Measurements from ENCODE around the gene MED22. TPM values are rescaled to one million over a fixed set of nuclear protein-coding genes. Genes with fewer than 3 reads are reported as not detected.
"Not testable (repeated sequence)": the region's sequence is repeated elsewhere in the genome, so short reads cannot be mapped to it uniquely, and the experiment has no call there.

Gene MED22
- total RNA-seq, 1 donor from 2014 or later: 23.4 TPM

GRCh38 chr9:133379153-133380086, 31.5 kb upstream of the MED22 start:
- no peaks in the 10 kb centered on the region for H3K9me3 Mint-ChIP-seq (ENCODE audit: unreplicated experiment)
- H3K27ac Mint-ChIP-seq (ENCODE audit: unreplicated experiment): no peak overlapping the region
- H3K27me3 Mint-ChIP-seq (ENCODE audit: unreplicated experiment): no peaks in the 10 kb centered on the region
- no peak for TF ChIP-seq CTCF (IDR thresholded peaks at IDR 0.05)
- peaks cover 10% of the 10 kb centered on the region for H3K4me1 Mint-ChIP-seq (ENCODE audit: unreplicated experiment)
- no peak for DNase-seq (ENCODE audit: extremely low spot score, unreplicated experiment)
- H3K4me3 Mint-ChIP-seq (ENCODE audit: unreplicated experiment): no peak overlapping the region
- H3K36me3 Mint-ChIP-seq (ENCODE audit: unreplicated experiment): no peaks in the 10 kb centered on the region

DNA sequence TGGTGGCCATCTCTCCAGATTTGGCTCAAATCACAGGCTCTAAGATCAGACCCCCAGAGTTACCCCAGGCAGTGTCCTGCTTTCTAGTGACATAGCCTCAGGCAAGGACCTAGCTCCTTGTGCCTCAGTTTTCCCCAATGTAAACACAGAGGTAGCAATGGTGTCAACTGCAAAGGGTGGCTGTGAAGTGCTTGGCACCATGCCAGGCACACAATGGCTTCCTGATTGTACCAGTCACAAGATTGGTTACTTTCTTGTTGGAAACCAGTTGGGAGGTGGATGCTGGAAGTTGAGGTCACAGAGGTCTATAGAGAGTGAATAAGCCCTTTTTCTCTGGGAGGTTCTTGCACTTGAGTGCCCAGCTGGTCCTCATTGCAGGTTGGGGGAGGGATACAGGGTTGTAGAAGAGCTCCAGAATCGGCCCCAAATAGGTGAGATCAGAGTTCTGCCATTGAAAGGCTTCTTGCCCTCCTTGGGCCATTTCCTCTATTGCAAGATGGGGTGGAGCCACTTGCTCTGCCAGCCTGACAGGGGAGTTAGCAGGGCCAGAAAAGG, 30.6 kb upstream of the MED22 start:
- no peak for TF ChIP-seq CTCF (IDR thresholded peaks at IDR 0.05)
- DNase-seq (ENCODE audit: extremely low spot score, unreplicated experiment): no peak
- Mint-ChIP-seq H3K4me3 (ENCODE audit: unreplicated experiment) (no peak overlapping the region), H3K9me3 (ENCODE audit: unreplicated experiment) (no peaks in the 10 kb centered on the region), H3K4me1 (ENCODE audit: unreplicated experiment) (peaks cover 16% of the 10 kb centered on the region), H3K27ac (ENCODE audit: unreplicated experiment) (no peak overlapping the region), H3K36me3 (ENCODE audit: unreplicated experiment) (no peaks in the 10 kb centered on the region), H3K27me3 (ENCODE audit: unreplicated experiment) (no peaks in the 10 kb centered on the region)

GRCh38 chr9:133377721-133378216, 29.8 kb upstream of the MED22 start:
- Mint-ChIP-seq H3K27ac (ENCODE audit: unreplicated experiment) (no peak overlapping the region), H3K4me1 (ENCODE audit: unreplicated experiment) (peaks cover 19% of the 10 kb centered on the region), H3K9me3 (ENCODE audit: unreplicated experiment) (no peaks in the 10 kb centered on the region), H3K27me3 (ENCODE audit: unreplicated experiment) (no peaks in the 10 kb centered on the region), H3K4me3 (ENCODE audit: unreplicated experiment) (no peak overlapping the region), H3K36me3 (ENCODE audit: unreplicated experiment) (no peaks in the 10 kb centered on the region)
- TF ChIP-seq CTCF (IDR thresholded peaks at IDR 0.05): no peak
- no peak for DNase-seq (ENCODE audit: extremely low spot score, unreplicated experiment)

DNA sequence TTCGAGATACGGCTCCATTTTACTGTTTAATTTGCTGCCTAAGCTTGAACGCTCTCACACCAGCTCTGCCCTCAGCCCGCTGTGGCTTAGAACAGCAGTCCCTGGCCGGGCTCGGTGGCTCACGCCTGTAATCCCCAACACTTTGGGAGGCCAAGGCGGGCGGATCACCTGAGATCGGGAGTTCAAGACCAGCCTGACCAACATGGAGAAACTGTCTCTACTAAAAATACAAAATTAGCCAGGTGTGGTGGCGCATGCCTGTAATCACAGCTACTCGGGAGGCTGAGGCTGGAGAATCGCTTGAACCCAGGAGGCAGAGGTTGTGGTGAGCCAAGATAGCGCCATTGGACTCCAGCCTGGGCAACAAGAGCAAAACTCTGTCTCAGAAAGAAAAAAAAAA, 29.3 kb upstream of the MED22 start:
- H3K36me3 Mint-ChIP-seq (ENCODE audit: unreplicated experiment); H3K27ac Mint-ChIP-seq (ENCODE audit: unreplicated experiment); H3K27me3 Mint-ChIP-seq (ENCODE audit: unreplicated experiment); H3K9me3 Mint-ChIP-seq (ENCODE audit: unreplicated experiment); DNase-seq (ENCODE audit: extremely low spot score, unreplicated experiment): not testable (repeated sequence)
- Mint-ChIP-seq H3K4me1 (ENCODE audit: unreplicated experiment) (peaks cover 24% of the 10 kb centered on the region), H3K4me3 (ENCODE audit: unreplicated experiment) (peak overlapping the region; percentile 70)

GRCh38 chr9:133375724-133376654, 28.1 kb upstream of the MED22 start, which contains the start of the genes STKLD1 and SURF4:
Gene STKLD1, plus strand, starts transcription at chr9:133376366. Its CDS starts 108 bp downstream, at chr9:133376474.
Gene SURF4, minus strand, starts transcription at chr9:133376060. Its CDS starts 91 bp downstream, at chr9:133375969.
- H3K27me3 Mint-ChIP-seq (ENCODE audit: unreplicated experiment): no peaks in the 10 kb centered on the region
- peak; percentile 98 for DNase-seq (ENCODE audit: extremely low spot score, unreplicated experiment)
- TF ChIP-seq CTCF (IDR thresholded peaks at IDR 0.05): no peak
- peak within 1 kb of the TSS; percentile 94 for H3K4me3 Mint-ChIP-seq (ENCODE audit: unreplicated experiment)
- H3K36me3 Mint-ChIP-seq (ENCODE audit: unreplicated experiment): peaks cover 4% of the 10 kb centered on the region
- H3K9me3 Mint-ChIP-seq (ENCODE audit: unreplicated experiment): no peaks in the 10 kb centered on the region
- H3K27ac Mint-ChIP-seq (ENCODE audit: unreplicated experiment): peak within 1 kb of the TSS; percentile 97
- H3K4me1 Mint-ChIP-seq (ENCODE audit: unreplicated experiment): peaks cover 33% of the 10 kb centered on the region
